HCT116 (cell line): ENCODE results near the gene SRGN.

Source experiments
- EGR1 ChIP-seq: IDR thresholded peaks from 2 replicates; pipeline ENCODE4 v1.6.1; 2012; ENCODE audit warnings: low read depth
- EZH2 ChIP-seq: fragments of 200-600 bp; sonication (generic); IDR thresholded peaks from 2 replicates; pipeline ENCODE4 v1.6.1; 2017; ENCODE audit warnings: antibody characterized with exemption, mixed run types
- POLR2A ChIP-seq: IDR thresholded peaks from 2 replicates; pipeline ENCODE4 v1.7.0; 2011; ENCODE audit warnings: borderline replicate concordance; ENCODE audit not compliant: insufficient read depth, insufficient read length; ENCODE audit errors: extremely low read depth
- POLR2AphosphoS5 ChIP-seq: IDR thresholded peaks from 2 replicates; pipeline ENCODE4 v1.6.1; 2011; ENCODE audit warnings: mild to moderate bottlenecking, low read depth, low read length, moderate library complexity
- TF ChIP-seq, protein P1 (sequence below): IDR thresholded peaks from 2 replicates; pipeline ENCODE4 v1.6.1; 2012; ENCODE audit warnings: low read depth

- no peak for TF ChIP-seq POLR2A
- TF ChIP-seq, protein P1, sequence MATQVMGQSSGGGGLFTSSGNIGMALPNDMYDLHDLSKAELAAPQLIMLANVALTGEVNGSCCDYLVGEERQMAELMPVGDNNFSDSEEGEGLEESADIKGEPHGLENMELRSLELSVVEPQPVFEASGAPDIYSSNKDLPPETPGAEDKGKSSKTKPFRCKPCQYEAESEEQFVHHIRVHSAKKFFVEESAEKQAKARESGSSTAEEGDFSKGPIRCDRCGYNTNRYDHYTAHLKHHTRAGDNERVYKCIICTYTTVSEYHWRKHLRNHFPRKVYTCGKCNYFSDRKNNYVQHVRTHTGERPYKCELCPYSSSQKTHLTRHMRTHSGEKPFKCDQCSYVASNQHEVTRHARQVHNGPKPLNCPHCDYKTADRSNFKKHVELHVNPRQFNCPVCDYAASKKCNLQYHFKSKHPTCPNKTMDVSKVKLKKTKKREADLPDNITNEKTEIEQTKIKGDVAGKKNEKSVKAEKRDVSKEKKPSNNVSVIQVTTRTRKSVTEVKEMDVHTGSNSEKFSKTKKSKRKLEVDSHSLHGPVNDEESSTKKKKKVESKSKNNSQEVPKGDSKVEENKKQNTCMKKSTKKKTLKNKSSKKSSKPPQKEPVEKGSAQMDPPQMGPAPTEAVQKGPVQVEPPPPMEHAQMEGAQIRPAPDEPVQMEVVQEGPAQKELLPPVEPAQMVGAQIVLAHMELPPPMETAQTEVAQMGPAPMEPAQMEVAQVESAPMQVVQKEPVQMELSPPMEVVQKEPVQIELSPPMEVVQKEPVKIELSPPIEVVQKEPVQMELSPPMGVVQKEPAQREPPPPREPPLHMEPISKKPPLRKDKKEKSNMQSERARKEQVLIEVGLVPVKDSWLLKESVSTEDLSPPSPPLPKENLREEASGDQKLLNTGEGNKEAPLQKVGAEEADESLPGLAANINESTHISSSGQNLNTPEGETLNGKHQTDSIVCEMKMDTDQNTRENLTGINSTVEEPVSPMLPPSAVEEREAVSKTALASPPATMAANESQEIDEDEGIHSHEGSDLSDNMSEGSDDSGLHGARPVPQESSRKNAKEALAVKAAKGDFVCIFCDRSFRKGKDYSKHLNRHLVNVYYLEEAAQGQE, result no peak
- no peak for TF ChIP-seq POLR2AphosphoS5
- TF ChIP-seq EGR1, result no peak
- no peak for TF ChIP-seq EZH2
These were observed 42.2 kb upstream of the SRGN start for GRCh38 chr10:69045441-69046300.
